Mucosa of rectum (tissue), 2 donors: ENCODE data around the gene VWA1.

Source experiments
- H3K27ac ChIP-seq, 2 donors: one replicate each; pipeline ENCODE4 v1.7.0; 2013; ENCODE audit warnings: inconsistent platforms in 2 of 2, low read depth in 2 of 2, low read length in 2 of 2
- H3K27me3 ChIP-seq, 2 donors: one replicate each; pipeline ENCODE4 v1.7.0; 2013; ENCODE audit warnings: low read length in 2 of 2; ENCODE audit not compliant: control insufficient read depth in 2 of 2, insufficient read depth in 2 of 2
- H3K36me3 ChIP-seq, 2 donors: one replicate each; pipeline ENCODE4 v1.7.0; 2013; ENCODE audit warnings: low read length in 2 of 2; ENCODE audit not compliant: control insufficient read depth in 2 of 2, insufficient read depth in 2 of 2
- H3K4me1 ChIP-seq, 2 donors: one replicate each; pipeline ENCODE4 v1.7.0; 2013; ENCODE audit warnings: low read length in 2 of 2, mild to moderate bottlenecking in 1 of 2; ENCODE audit not compliant: control insufficient read depth in 2 of 2, insufficient read depth in 2 of 2
- H3K4me3 ChIP-seq, 2 donors: one replicate each; pipeline ENCODE4 v1.7.0; 2013; ENCODE audit warnings: low read length in 2 of 2
- H3K9ac ChIP-seq, 2 donors: one replicate each; pipeline ENCODE4 v1.7.0; 2013; ENCODE audit warnings: low read length in 2 of 2, low read depth in 1 of 2, mild to moderate bottlenecking in 1 of 2
- H3K9me3 ChIP-seq, 2 donors: one replicate each; pipeline ENCODE4 v1.7.0; 2013; ENCODE audit warnings: low read length in 2 of 2; ENCODE audit not compliant: control insufficient read depth in 2 of 2
- donor health status: healthy.
- donor health status: Normal muscosa, but diverticular disease.

Gene VWA1

GRCh38 chr1:1435106-1435903, at the start of gene VWA1:
TSS of gene VWA1 (plus strand) at chr1:1435690. CDS start at chr1:1435749, 59 bp downstream.
- Histone ChIP-seq H3K4me1 (peaks cover 58 to 59% of the 10 kb centered on the region in 2 donors), H3K9me3 (no peaks in the 10 kb centered on the region), H3K4me3 (peak within 1 kb of the TSS; percentile 62 to 71), H3K27me3 (peaks cover 4% of the 10 kb centered on the region in 2 donors), H3K36me3 (no peaks in the 10 kb centered on the region), H3K27ac (peak within 1 kb of the TSS; percentile 92 to 93), H3K9ac (peak within 1 kb of the TSS; percentile 49 to 55)

DNA sequence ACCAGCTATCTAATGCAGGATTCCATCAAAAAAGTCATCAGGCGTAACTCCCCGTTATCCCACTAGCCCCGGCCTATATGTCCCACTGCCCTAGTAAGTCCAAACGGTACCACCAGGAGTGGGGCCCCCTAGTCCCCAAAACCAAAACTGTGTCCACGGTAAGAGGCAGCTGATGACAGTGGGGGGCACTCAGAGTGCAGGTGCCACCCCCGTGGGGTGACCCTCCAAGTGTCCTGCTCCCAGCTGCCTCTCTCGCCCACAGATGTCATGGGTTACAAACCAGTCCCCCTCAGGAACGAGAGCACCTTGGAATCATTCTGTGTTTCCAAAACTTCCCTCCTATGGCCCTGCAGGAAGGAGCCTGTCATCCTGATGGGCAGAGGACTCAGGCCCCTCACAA, 49.6 kb upstream of the VWA1 start:
- H3K4me1 ChIP-seq, result no peaks in the 10 kb centered on the region
- no peak overlapping the region for H3K9ac ChIP-seq
- peaks cover 42 to 55% of the 10 kb centered on the region in 2 donors for H3K36me3 ChIP-seq
- H3K9me3 ChIP-seq, result no peaks in the 10 kb centered on the region
- no peaks in the 10 kb centered on the region for H3K27me3 ChIP-seq
- H3K4me3 ChIP-seq, result no peak overlapping the region
- no peak overlapping the region for H3K27ac ChIP-seq

DNA sequence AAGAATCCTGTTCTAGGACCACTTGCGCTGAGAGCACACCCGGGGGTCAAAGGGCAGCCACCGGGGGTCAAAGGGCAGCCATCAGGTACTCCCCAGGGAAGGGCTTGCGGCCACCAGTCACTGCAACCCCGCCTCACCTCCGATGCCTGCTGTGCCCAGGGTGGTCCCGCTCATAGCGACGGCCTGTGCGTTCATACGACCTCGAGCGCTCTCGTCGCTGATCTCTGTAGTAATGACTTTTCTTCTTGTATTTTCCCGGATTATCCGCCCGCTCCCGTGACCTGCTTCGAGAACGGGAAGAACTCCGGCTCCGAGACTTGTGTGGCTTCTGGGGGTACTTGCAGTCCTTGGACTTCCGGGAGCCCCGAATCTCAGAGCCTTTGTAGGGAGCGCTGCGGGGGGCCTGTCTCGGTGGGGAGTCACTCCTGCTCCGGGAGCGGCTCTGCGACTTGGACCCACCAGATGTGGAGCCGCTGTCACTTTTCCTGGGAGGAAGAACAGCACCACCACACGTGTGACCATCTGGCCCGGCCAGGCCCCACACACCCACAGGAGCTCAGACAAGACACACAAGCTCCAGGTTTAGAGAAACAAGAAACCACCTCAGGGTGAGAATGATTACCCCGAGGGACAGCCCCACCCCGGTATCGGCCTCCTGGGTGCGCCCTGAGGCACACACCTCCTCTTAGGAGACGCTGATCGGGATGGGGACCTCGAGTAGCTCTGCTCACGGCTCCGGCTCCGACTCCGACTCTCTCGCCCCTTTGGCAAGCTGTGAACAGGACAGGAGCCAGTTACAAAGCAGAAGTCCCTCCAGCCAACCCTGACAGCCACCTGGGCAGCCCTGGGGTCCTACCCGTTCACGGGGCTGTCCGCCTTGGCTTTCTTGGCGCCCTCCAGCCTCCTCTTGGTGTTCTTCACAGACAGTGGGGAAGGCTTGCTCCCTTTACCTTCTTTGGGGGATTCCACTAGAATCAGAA, 48.1 kb upstream of the VWA1 start:
- Histone ChIP-seq H3K27ac (no peak overlapping the region), H3K27me3 (no peaks in the 10 kb centered on the region), H3K9me3 (no peaks in the 10 kb centered on the region), H3K4me3 (no peak overlapping the region), H3K9ac (no peak overlapping the region), H3K4me1 (no peaks in the 10 kb centered on the region), H3K36me3 (peaks cover 54 to 62% of the 10 kb centered on the region in 2 donors)

DNA sequence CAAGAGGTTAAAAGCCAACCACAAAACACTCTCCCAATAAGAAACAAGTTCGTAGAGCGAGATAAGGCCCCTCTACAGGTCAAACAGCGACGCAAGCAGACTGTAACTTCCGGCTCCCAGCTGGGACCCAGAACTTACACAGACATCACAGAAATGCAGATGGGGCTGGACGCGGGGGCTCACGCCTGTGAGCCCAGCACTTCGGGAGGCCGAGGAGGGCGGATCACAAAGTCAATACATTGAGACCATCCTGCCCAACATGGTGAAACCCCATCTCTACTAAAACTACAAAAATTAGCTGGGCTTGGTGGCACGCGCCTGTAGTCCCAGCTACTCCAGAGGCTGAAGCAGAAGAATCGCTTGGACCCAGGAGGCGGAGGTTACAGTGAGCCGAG, 47.4 kb upstream of the VWA1 start:
- Histone ChIP-seq H3K4me3 (no peak overlapping the region), H3K9ac (no peak overlapping the region), H3K4me1 (no peaks in the 10 kb centered on the region), H3K27ac (no peak overlapping the region), H3K9me3 (no peaks in the 10 kb centered on the region), H3K36me3 (peaks cover 61 to 69% of the 10 kb centered on the region in 2 donors), H3K27me3 (no peaks in the 10 kb centered on the region)

- no peaks in the 10 kb centered on the region for H3K27me3 ChIP-seq
- H3K27ac ChIP-seq, result no peak overlapping the region
- no peak overlapping the region for H3K4me3 ChIP-seq
- no peaks in the 10 kb centered on the region for H3K9me3 ChIP-seq
- no peaks in the 10 kb centered on the region for H3K4me1 ChIP-seq
- H3K9ac ChIP-seq, result no peak overlapping the region
- peaks cover 82 to 88% of the 10 kb centered on the region in 2 donors for H3K36me3 ChIP-seq
Measured at GRCh38 chr1:1390675-1391074, 44.8 kb upstream of the VWA1 start.

GRCh38 chr1:1391225-1391624, 44.3 kb upstream of the VWA1 start:
- no peak overlapping the region for H3K27ac ChIP-seq
- H3K36me3 ChIP-seq, result peaks cover 76 to 84% of the 10 kb centered on the region in 2 donors
- no peak overlapping the region for H3K9ac ChIP-seq
- no peak overlapping the region for H3K4me3 ChIP-seq
- H3K4me1 ChIP-seq, result no peaks in the 10 kb centered on the region
- H3K9me3 ChIP-seq, result no peaks in the 10 kb centered on the region
- H3K27me3 ChIP-seq, result no peaks in the 10 kb centered on the region

- H3K9ac ChIP-seq, result no peak overlapping the region
- no peak overlapping the region for H3K4me3 ChIP-seq
- H3K4me1 ChIP-seq, result peaks cover 4 to 6% of the 10 kb centered on the region in 2 donors
- no peaks in the 10 kb centered on the region for H3K27me3 ChIP-seq
- peaks cover 70 to 74% of the 10 kb centered on the region in 2 donors for H3K36me3 ChIP-seq
- H3K9me3 ChIP-seq, result no peaks in the 10 kb centered on the region
- H3K27ac ChIP-seq, result no peak overlapping the region
Measured at GRCh38 chr1:1393014-1393413, 42.5 kb upstream of the VWA1 start.

GRCh38 chr1:1393428-1393827, 42.1 kb upstream of the VWA1 start:
- Histone ChIP-seq H3K4me3 (no peak overlapping the region), H3K9me3 (no peaks in the 10 kb centered on the region), H3K27me3 (no peaks in the 10 kb centered on the region), H3K4me1 (peaks cover 8 to 11% of the 10 kb centered on the region in 2 donors), H3K36me3 (peaks cover 67 to 69% of the 10 kb centered on the region in 2 donors), H3K27ac (no peak overlapping the region), H3K9ac (no peak overlapping the region)

DNA sequence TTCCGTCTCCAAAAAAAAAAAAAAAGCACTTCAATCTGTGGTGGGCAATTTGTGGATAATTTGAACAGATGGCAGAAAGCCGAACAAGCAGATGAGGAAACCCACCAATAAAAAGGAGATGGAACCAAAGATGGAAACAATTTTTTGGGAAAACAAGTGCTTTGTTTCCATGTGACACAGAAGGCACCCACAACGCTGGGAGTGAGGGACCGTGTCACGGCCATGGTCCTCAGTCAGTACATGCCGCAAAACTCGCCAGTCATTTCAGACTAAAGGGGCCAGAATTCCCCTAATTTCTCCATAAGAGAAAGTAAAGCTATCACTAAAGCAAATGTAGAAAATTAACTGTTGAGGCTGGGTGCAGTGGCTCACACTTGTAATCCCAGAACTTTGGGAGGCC, 41.4 kb upstream of the VWA1 start:
- Histone ChIP-seq H3K27ac (no peak overlapping the region), H3K4me3 (no peak overlapping the region), H3K36me3 (peaks cover 66 to 67% of the 10 kb centered on the region in 2 donors), H3K9ac (no peak overlapping the region), H3K4me1 (peaks cover 8 to 12% of the 10 kb centered on the region in 2 donors), H3K27me3 (no peaks in the 10 kb centered on the region), H3K9me3 (no peaks in the 10 kb centered on the region)

GRCh38 chr1:1395166-1395565, 40.3 kb upstream of the VWA1 start:
- Histone ChIP-seq H3K9me3 (no peaks in the 10 kb centered on the region), H3K36me3 (peaks cover 57 to 58% of the 10 kb centered on the region in 2 donors), H3K9ac (no peak overlapping the region), H3K27me3 (no peaks in the 10 kb centered on the region), H3K4me3 (no peak overlapping the region), H3K4me1 (peaks cover 12 to 16% of the 10 kb centered on the region in 2 donors), H3K27ac (no peak overlapping the region)
